ENCODE results near the gene CELF4.

DNA sequence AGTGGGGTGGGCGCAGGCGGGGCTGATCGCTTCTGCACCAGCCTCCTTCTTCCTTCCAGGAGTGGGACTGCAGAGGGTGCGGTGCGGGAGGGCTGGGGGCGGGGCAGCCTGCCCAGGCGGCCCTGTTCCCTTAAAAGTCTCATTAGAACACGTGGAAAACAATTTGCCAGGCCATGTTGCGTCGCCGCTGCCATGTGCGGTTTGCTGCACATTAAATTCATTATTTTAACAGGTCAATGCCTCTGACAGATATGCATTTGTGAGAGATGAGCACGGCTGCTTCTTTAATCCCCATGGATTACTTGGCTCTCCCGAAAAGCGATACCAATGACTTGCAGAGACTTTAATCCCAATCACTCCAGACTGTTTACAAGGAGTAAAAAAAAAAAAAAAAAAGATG lies 139.0 kb downstream of the CELF4 start:
- TF ChIP-seq, protein P1, sequence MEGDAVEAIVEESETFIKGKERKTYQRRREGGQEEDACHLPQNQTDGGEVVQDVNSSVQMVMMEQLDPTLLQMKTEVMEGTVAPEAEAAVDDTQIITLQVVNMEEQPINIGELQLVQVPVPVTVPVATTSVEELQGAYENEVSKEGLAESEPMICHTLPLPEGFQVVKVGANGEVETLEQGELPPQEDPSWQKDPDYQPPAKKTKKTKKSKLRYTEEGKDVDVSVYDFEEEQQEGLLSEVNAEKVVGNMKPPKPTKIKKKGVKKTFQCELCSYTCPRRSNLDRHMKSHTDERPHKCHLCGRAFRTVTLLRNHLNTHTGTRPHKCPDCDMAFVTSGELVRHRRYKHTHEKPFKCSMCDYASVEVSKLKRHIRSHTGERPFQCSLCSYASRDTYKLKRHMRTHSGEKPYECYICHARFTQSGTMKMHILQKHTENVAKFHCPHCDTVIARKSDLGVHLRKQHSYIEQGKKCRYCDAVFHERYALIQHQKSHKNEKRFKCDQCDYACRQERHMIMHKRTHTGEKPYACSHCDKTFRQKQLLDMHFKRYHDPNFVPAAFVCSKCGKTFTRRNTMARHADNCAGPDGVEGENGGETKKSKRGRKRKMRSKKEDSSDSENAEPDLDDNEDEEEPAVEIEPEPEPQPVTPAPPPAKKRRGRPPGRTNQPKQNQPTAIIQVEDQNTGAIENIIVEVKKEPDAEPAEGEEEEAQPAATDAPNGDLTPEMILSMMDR (IDR thresholded peaks at IDR 0.05; ENCODE audit: borderline replicate concordance, extremely low read depth, low read length, poor library complexity, severe bottlenecking) = no peak
- no peak for TF ChIP-seq EZH2 (IDR thresholded peaks at IDR 0.05; ENCODE audit: borderline replicate concordance, low read depth, low read length, severe bottlenecking)

Data from DND-41 (cell line).